Measurements from ENCODE around the gene PRAC1.

PRAC1 gene

DNA sequence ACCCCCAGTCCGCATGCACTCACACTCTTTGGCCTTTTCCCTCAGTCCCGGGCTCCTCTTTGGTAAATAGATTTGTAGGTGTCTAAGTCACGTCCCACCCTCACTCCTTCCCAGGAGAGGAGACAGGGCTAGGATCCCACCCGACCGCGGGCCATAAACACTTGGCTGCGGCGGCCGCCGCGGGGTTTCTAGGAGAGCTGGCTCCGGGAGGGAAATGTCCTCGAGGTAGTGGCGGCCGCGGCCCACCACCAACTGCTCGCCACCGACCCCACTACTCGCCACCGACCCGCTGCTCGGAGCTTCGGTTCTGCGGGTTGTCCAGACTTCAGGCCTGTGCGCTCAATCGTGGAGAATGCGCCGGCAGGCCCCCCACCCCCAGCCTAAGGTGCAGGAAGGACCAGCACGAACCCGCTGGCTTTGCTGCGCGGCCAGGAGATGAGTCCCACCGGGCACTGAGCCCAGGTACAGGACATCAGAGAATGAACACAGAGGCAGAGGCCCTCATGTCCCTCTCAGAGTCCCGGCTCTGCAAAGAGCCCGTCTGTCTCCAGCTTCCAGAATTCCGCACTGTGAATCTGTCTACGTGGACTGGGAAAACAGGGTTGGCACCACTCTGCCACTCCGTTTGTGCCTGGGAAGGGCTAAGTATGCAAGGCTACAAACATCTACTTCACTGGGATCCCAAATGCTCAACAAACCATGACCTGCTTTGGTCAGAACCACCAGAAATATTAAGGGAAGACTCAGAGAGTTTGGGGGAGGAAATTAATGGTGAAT is 3.2 kb upstream of the PRAC1 start:
- WGBS, 2 experiments, result 13 to 16% methylated on average over 38 of the region's 38 CpGs
- Histone ChIP-seq H3K27ac (ENCODE audit: insufficient read depth, low read depth, low read length, poor library complexity, severe bottlenecking) (no peak overlapping the region), H3K27me3 (ENCODE audit: control insufficient read depth, insufficient read depth, low read length, poor library complexity, severe bottlenecking) (peaks cover 100% of the 10 kb centered on the region), H3K9me3 (ENCODE audit: control insufficient read depth, low read length) (no peaks in the 10 kb centered on the region), H3K36me3 (ENCODE audit: control insufficient read depth, insufficient read depth, low read length) (no peaks in the 10 kb centered on the region), H3K4me3 (ENCODE audit: insufficient read depth, low read depth, low read length) (no peak overlapping the region), H3K4me1 (ENCODE audit: control insufficient read depth, insufficient read depth, low read length) (no peaks in the 10 kb centered on the region)

DNA sequence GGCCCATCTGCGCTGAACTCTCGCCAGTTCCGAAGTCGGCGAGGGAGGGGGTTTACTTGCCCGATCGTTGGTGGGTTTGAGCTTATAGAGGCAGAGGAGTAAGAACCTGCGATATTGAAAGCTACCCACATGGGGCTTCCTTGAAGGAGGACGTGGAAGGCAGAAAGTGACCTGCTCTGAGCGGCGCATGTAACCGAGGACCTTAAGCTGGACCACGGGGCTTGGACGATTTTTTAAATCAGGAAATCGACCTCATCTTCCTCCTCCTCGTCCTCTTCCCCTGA is 2.6 kb upstream of the PRAC1 start:
- Histone ChIP-seq H3K9me3 (ENCODE audit: control insufficient read depth, low read length) (no peaks in the 10 kb centered on the region), H3K4me3 (ENCODE audit: insufficient read depth, low read depth, low read length) (no peak overlapping the region), H3K27ac (ENCODE audit: insufficient read depth, low read depth, low read length, poor library complexity, severe bottlenecking) (no peak overlapping the region), H3K4me1 (ENCODE audit: control insufficient read depth, insufficient read depth, low read length) (no peaks in the 10 kb centered on the region), H3K27me3 (ENCODE audit: control insufficient read depth, insufficient read depth, low read length, poor library complexity, severe bottlenecking) (peaks cover 100% of the 10 kb centered on the region), H3K36me3 (ENCODE audit: control insufficient read depth, insufficient read depth, low read length) (no peaks in the 10 kb centered on the region)
- WGBS, 2 experiments, result 11 to 12% methylated on average over 16 of the region's 16 CpGs

DNA sequence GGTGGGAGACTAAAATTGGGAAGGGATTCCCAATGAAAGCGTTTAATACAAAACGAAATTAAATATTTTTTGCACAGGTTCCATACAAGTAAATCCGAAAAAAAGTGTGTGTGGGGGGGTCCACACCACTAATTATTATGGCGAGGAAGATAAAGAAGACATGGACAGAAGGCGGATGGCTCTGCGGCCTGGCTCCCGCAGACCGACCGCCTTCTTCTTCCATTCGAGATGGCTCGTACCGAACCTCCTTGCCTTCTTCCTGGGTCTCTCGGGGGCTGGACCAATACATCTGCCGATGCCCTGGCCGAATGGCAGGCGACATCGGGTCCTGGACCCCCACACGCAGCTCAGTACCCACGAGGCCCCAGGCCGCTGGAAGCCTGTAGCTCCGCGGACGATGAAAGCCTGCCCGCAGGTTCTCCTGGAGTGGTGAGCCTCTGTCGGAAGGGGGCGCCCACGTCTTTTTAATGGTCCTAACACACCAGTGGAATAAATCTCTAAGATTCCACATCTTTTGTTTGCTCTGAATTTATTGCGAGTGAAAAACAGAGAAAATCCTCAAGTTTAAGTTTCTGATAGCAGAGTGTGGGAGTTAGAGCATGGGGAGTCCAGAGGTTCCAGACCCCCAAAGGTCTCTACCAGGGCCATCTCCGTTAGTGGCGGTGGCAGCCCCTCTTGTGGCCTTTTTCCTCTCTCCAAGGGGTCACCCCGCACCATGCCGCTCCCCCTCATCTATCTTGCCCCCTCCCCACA is 2.1 kb upstream of the PRAC1 start:
- Histone ChIP-seq H3K27me3 (ENCODE audit: control insufficient read depth, insufficient read depth, low read length, poor library complexity, severe bottlenecking) (peaks cover 100% of the 10 kb centered on the region), H3K4me1 (ENCODE audit: control insufficient read depth, insufficient read depth, low read length) (peaks cover 1% of the 10 kb centered on the region), H3K4me3 (ENCODE audit: insufficient read depth, low read depth, low read length) (no peak overlapping the region), H3K9me3 (ENCODE audit: control insufficient read depth, low read length) (no peaks in the 10 kb centered on the region), H3K36me3 (ENCODE audit: control insufficient read depth, insufficient read depth, low read length) (no peaks in the 10 kb centered on the region), H3K27ac (ENCODE audit: insufficient read depth, low read depth, low read length, poor library complexity, severe bottlenecking) (no peak overlapping the region)
- 8 to 10% methylated on average over 32 of the region's 32 CpGs for WGBS, 2 experiments

DNA sequence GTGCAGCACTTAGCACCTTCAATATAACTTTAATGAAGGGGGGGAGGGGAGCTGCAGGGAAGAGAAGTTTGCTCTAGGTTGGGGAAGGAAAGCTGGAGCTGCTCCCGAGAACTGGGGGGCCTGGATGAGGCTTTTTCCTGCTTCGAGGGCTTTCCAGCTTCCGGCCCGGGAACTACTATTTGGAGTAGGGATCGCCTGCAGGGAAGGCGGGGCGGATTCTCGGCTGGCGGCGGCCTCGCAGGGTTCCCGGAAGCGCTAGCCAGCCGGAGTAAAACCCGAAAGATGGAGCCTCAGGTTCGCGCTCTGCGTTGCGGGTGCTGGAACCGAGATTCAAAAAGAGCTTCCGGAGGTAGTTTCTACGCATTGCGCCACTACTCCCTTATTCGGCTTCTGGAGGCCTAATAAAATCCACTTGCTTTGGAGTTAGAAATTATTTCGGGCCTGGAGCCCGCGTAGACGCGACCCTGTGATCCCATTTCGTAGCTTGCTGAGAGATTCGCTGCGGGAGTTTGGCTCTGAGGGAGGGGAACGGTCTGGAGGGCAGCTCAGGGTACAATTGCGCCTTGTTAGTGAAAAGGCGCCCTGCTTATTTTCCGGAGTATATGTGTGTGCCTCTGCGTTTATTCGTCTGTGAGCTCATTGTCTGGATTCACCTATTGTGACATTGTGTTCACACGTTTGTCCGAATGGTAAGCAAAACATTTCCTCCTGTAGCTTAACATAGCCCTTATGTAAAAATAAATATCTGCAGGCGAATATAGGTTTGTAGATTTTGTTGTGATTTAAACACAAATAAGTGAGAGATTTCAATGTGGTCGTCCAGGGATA is 1.3 kb upstream of the PRAC1 start:
- peaks cover 9% of the 10 kb centered on the region for H3K4me1 ChIP-seq (ENCODE audit: control insufficient read depth, insufficient read depth, low read length)
- no peak overlapping the region for H3K4me3 ChIP-seq (ENCODE audit: insufficient read depth, low read depth, low read length)
- no peaks in the 10 kb centered on the region for H3K36me3 ChIP-seq (ENCODE audit: control insufficient read depth, insufficient read depth, low read length)
- no peak overlapping the region for H3K27ac ChIP-seq (ENCODE audit: insufficient read depth, low read depth, low read length, poor library complexity, severe bottlenecking)
- WGBS, 2 experiments, result 2% methylated on average over 41 to 42 of the region's 42 CpGs
- H3K9me3 ChIP-seq (ENCODE audit: control insufficient read depth, low read length), result no peaks in the 10 kb centered on the region
- H3K27me3 ChIP-seq (ENCODE audit: control insufficient read depth, insufficient read depth, low read length, poor library complexity, severe bottlenecking), result peaks cover 100% of the 10 kb centered on the region

DNA sequence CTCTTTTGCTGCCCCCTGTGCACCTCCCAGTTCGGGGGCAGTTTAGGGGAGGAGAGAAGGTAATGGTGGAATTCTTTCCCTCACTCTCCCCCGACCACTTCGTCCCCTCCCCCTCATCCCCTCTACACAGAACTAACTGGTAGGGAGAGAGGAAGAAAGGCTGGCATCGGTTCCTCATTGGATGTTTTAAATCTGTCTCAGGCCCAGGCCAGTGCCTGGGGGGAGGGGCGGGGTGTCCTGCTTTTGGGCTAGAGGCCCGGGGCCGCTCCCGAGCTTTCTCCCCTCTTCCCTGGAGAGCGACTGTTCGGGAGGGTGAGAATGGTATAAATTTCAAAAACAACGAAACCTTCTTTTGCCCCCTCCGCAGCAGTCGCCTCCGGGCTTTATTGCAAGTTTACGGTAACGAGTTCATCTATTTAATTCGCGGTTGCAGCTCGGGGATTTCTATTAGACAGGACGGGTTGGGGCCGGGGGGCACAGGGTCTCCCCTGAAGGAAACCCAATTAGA is 651 bp upstream of the PRAC1 start, which contains the start of gene PRAC2:
PRAC2 (plus strand) TSS at position 271 of the 508 bp plus-strand sequence. CDS start 1,226 bp downstream, outside the sequence.
- no peak within 1 kb of the TSS for H3K27ac ChIP-seq (ENCODE audit: insufficient read depth, low read depth, low read length, poor library complexity, severe bottlenecking)
- 3 to 5% methylated on average over 18 to 19 of the region's 21 CpGs for WGBS, 2 experiments
- H3K27me3 ChIP-seq (ENCODE audit: control insufficient read depth, insufficient read depth, low read length, poor library complexity, severe bottlenecking), result peaks cover 100% of the 10 kb centered on the region
- no peaks in the 10 kb centered on the region for H3K9me3 ChIP-seq (ENCODE audit: control insufficient read depth, low read length)
- H3K4me3 ChIP-seq (ENCODE audit: insufficient read depth, low read depth, low read length), result no peak within 1 kb of the TSS
- peaks cover 15% of the 10 kb centered on the region for H3K4me1 ChIP-seq (ENCODE audit: control insufficient read depth, insufficient read depth, low read length)
- no peaks in the 10 kb centered on the region for H3K36me3 ChIP-seq (ENCODE audit: control insufficient read depth, insufficient read depth, low read length)

DNA sequence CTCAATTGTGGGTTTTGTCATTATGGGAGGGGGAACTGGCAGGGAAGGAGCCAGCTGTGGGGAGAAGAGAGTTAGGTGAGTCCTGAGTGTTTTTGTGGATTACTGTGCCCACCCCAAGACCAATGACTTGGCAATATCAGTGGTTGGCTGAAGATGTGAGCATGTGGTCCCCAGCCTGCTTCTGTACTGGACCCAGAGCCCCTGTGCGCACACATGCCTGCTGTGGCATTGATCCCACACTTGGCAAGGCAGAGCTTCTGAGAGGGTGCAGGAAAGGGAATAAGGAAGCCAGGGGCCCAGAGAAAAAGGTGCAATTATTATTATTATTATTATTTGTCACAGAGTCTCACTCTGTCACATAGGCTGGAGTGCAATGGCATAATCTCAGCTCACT is 1.3 kb downstream of the PRAC1 start:
- Histone ChIP-seq H3K27ac (ENCODE audit: insufficient read depth, low read depth, low read length, poor library complexity, severe bottlenecking) (no peak overlapping the region), H3K9me3 (ENCODE audit: control insufficient read depth, low read length) (no peaks in the 10 kb centered on the region), H3K4me3 (ENCODE audit: insufficient read depth, low read depth, low read length) (no peak overlapping the region), H3K4me1 (ENCODE audit: control insufficient read depth, insufficient read depth, low read length) (peaks cover 15% of the 10 kb centered on the region), H3K36me3 (ENCODE audit: control insufficient read depth, insufficient read depth, low read length) (no peaks in the 10 kb centered on the region), H3K27me3 (ENCODE audit: control insufficient read depth, insufficient read depth, low read length, poor library complexity, severe bottlenecking) (peaks cover 100% of the 10 kb centered on the region)
- 77 to 88% methylated on average over 1 of the region's 1 CpG for WGBS, 2 experiments

DNA sequence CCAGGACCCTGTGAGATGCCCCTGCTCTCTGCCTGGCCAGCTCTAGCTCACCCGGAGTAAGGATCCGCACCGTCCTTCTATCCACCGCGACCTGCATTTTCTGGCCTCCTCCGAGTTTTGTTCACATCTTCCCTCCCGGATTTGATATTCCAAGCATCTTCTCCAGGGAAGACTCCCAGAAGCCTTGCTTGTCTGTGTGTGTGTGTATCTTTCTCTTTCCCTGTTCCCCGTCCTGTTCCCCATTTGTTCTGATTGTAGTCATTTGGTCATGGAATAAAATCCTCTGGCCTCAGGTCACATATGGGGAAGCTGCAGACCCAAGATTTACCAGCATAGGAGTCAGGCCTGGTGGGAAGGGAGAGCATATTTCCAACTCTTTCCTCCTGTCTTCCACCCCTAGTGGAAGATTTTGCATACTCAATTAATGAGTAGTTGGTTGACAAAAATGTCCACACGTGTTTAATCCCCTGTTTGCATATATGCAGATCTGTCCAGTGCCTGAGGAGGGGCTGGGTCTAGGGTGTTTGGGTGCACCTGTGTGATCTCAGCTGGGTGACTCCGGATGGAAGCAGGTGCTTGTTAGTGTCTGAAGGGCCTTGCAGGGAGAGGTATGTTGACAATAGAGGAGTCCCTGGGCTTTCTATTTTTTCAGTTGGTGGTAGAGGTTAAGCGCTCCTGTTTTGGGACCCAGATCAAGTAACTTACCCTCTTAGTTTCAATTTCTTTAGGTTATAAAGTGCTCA is 1.9 kb downstream of the PRAC1 start:
- no peaks in the 10 kb centered on the region for H3K9me3 ChIP-seq (ENCODE audit: control insufficient read depth, low read length)
- 2 to 7% methylated on average over 8 to 11 of the region's 11 CpGs for WGBS, 2 experiments
- H3K4me3 ChIP-seq (ENCODE audit: insufficient read depth, low read depth, low read length), result no peak overlapping the region
- no peak overlapping the region for H3K27ac ChIP-seq (ENCODE audit: insufficient read depth, low read depth, low read length, poor library complexity, severe bottlenecking)
- peaks cover 100% of the 10 kb centered on the region for H3K27me3 ChIP-seq (ENCODE audit: control insufficient read depth, insufficient read depth, low read length, poor library complexity, severe bottlenecking)
- H3K4me1 ChIP-seq (ENCODE audit: control insufficient read depth, insufficient read depth, low read length), result peaks cover 15% of the 10 kb centered on the region
- H3K36me3 ChIP-seq (ENCODE audit: control insufficient read depth, insufficient read depth, low read length), result no peaks in the 10 kb centered on the region

DNA sequence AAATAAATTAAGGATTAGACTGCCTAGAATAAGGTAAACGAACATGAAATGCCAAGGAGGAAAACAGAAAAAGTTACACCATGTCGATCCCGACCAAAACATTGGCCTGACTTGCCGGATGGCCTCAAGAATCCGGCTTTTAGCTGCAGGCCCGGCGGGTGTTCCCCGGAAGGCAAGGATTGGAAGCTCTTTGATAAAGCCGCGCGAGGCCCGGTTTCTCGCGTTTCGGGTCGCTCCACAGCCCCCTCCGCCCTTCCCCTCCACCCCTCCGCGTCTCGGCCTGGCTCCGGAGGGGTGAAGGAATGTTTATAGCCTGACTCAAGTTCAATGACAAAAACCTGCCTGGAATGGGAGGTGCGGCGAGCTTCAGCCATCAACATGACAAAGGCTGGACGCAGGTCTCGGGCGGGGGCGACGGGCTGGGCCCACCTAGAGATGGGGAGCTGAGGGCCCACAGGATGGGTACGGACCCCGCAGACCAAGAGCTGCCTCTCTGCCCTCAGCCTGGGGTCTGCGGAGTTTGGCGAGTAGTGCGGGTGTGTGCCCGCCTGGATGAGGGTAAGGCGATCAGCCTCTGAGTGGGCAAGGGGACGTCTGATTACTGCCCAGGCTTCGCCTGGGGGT is 2.6 kb downstream of the PRAC1 start:
- WGBS, 2 experiments, result 2% methylated on average over 37 of the region's 37 CpGs

More for the DNA sequence above, 2.6 kb downstream of the PRAC1 start:
- no peaks in the 10 kb centered on the region for H3K36me3 ChIP-seq (ENCODE audit: control insufficient read depth, insufficient read depth, low read length)
- H3K4me1 ChIP-seq (ENCODE audit: control insufficient read depth, insufficient read depth, low read length), result peaks cover 15% of the 10 kb centered on the region
- no peak overlapping the region for H3K27ac ChIP-seq (ENCODE audit: insufficient read depth, low read depth, low read length, poor library complexity, severe bottlenecking)
- H3K4me3 ChIP-seq (ENCODE audit: insufficient read depth, low read depth, low read length), result no peak overlapping the region
- no peaks in the 10 kb centered on the region for H3K9me3 ChIP-seq (ENCODE audit: control insufficient read depth, low read length)
- peaks cover 100% of the 10 kb centered on the region for H3K27me3 ChIP-seq (ENCODE audit: control insufficient read depth, insufficient read depth, low read length, poor library complexity, severe bottlenecking)
